Smooth muscle cell of trachea (primary cell): ENCODE results near the gene TMED7. TPM values are rescaled to one million over a fixed set of nuclear protein-coding genes. Genes with fewer than 3 reads are reported as not detected.

Experiments used
- total RNA-seq: library from RNA; depleted of rRNA; stranded (reverse); fragments of >200 nt; gene quantifications from 2 replicates; pipeline ENCODE4 v1.2.1, GENCODE V29; 2014

TMED7 gene
- total RNA-seq, result 109 and 143 TPM in 2 replicates

GRCh38 chr5:115625579-115626444 lies at the start of gene TMED7:
Gene TMED7, minus strand, starts transcription at chr5:115626036. Its CDS starts 244 bp downstream, at chr5:115625792.

GRCh38 chr5:115601701-115602590 lies 23.9 kb downstream of the TMED7 start, which contains the start of gene TICAM2:
Gene TICAM2, minus strand, starts transcription at chr5:115602479. Its CDS starts 21,223 bp downstream, at chr5:115581256.

Other genes starting within 250 kb of the TMED7 start
- gene FEM1C, start 81.3 kb downstream of the TMED7 start, total RNA-seq, result 31.3 and 44.2 TPM in 2 replicates
- gene TICAM2, start 23.6 kb downstream of the TMED7 start, total RNA-seq, result 7.6 and 11.8 TPM in 2 replicates
- 9.0 and 13.2 TPM in 2 replicates for gene CDO1, start 190.6 kb upstream of the TMED7 start, total RNA-seq
- gene ATG12, start 215.5 kb upstream of the TMED7 start, total RNA-seq, result 70.8 and 103 TPM in 2 replicates
- gene AP3S1, start 215.9 kb upstream of the TMED7 start, total RNA-seq, result 126 and 145 TPM in 2 replicates